NK-92 (cell line): ENCODE results near the gene SORBS2.

Experiments
- DNase-seq: peaks from one replicate; lab custom pipeline; 2025; ENCODE audit not compliant: unreplicated experiment; lab: John Stamatoyannopoulos, UW

The SORBS2 gene

DNA sequence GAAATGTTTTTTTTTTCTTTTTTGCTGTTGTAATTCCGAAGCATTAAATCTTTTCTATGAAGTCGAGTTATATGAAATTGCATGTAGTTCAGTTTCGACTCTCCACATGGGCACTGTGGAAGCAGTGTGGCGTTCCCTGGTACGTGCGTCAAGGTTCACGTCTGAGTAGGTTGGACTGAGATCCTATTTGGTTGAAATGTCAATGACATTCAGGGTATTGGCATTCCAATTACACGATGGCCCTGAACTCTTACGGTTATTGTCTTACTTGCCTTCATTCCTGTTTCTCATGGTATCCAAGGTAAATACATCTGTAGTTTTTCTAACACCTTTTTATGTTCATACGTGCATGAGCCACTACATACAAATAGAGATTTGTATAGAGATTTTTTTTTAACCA, 128.8 kb downstream of the SORBS2 start:
- no peak for DNase-seq

DNA sequence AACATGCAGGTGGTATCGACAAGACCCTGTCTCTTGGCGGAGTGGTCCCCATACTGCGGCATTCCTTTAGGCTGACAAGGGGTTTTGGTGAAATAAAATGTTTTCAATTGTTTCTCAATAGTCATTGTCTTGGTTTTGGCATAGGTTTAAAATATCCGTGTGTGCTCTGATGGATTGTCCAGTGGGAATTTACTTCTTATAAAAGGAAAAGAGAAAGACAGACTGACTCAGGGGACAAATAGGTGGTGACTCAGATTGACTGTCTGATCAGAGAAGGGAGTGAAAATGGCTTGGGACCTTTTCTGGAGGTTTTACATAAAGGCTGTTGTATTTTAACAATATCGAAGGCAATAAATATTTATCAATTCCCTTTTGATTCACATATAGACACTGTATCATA, 129.8 kb downstream of the SORBS2 start:
- DNase-seq = no peak

DNA sequence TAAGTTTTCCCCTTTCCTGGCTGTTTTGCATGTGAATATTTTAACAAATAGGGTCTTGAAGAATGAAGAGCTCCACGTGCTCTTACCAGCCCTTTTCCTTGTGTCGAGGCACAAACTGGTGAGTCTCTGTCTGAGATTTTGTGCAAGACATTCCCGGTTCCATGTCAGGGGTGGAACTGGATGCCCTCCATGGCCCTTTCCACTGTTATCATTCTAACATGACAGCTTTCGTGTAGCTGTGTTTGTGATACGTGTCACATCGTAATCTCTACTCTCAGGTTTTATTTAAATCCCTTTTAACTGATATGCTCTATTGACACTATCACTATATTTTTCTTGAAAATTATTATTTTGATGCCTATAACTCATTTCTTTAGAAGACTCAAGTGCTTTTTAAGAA, 130.4 kb downstream of the SORBS2 start:
- no peak for DNase-seq

DNA sequence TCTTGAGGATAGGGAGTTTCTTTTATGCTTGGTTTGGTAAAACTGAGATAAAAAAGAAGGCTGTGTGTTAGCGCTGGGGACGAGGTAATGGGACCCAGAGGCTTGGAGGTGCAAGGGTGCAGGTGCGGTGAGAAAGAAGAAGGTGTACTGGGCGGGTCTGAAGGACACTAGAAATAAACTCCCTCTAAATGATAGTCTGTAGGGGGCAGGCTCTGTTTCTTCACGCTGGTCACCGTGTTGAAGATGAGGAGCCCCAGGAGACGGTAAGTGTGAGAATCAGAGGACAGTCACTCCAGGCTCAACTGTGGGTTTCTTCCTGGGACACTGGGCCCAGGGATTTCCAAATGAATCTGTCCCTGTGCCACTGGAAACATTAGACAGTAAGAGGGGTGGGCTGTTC, 131.4 kb downstream of the SORBS2 start:
- no peak for DNase-seq

DNA sequence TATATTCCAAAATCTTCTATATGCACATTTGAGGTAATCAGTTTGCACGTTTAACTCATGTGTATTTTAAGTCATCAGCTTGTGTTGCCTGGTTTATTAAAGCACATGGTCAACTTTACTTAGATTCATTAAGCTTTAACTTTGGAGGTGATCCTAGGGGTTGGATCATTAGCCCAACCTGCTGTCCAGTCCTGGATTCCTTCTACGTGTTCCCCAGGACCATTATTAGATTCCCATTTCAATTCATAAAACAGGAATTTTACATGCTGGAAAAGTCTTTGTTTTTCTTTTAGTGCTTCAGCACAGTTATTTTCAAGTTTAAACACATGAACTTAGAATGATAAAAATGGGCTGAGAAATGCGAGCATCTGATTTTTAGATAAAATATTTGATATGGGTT, 132.5 kb downstream of the SORBS2 start:
- DNase-seq = no peak

DNA sequence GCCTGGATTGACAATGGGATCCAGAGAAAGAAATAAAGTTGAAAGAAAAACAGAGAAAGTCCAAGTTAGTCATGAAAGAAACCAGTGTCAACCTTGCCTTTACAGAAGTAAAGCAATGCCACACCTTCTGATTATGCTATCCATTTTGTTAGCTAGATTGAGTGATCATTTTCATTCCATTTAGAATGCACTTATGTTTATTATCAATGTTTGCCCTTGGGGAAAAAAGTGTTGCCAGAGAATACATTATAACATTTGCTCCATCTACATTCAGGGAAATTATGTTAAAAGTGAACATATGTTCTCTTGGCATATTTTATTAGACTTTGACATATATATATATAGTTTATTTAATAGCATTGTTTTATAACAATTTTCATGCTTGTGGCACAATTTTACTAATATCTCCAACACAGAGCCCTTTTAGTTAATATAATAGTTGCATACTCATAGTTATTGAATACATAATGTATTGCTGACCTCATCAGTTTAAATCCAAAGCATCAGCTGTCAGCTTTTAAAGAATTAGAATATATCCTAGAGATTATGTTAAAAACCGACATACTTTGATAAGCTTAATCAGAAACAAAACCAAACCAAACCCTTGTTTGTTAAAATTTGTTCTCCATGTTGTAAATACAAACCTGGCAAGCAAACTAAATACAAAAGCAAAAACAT, 134.2 kb downstream of the SORBS2 start:
- no peak for DNase-seq

DNA sequence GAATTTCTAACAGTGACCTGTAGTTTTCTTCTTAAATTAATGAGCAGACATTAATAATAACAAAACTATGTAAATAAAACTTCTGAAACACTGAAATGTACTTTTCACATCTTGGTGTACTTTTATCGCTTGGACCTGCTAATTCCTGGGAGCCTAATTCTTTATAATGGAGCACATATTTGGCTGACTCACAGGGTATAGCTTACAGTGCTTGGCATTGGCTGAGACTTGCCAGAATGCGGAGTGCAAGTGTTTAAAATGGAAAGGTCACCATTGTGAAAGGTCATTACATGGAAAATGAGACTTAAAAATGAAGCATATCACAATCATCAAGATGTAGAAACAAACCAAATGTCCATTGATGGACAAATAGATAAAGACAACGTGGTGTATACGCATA, 139.4 kb downstream of the SORBS2 start:
- DNase-seq = no peak

DNA sequence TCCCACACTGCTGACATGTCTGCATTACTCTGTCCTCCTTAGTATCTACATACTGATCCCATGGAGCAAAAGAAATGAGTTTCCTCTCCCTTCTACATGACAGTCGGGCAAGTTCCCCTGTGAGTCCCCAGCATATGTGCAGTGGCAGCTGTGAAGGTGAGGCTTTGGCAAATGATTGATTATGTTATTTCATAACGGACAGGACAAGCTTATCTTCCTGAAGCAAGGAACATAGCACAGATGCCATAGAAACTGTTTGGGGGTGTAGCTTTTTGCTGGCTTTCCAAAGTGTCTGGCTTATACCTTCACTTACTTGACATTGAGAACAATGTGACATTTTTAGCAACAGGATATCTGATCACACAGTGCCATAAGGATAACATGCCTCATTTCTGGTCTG, 139.8 kb downstream of the SORBS2 start:
- DNase-seq = no peak

DNA sequence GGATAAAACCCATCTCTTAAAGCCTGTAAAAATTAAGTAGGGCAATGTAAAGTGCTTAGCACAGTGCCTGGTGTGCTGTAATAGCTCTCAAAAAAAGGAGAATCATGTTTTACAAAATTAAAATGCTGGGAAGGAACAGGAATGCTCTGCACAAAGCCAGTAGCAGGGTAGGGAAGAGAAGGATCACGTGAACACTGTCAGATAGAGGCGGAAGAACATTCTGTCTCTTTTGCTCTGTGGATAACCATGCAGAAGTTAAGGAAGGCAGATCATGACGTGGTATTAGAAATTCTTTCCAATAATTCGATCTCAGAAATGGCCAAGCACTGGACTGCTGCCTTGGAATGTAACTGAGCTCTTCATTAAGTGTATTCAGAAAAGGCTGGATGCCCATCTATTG, 140.5 kb downstream of the SORBS2 start:
- no peak for DNase-seq

DNA sequence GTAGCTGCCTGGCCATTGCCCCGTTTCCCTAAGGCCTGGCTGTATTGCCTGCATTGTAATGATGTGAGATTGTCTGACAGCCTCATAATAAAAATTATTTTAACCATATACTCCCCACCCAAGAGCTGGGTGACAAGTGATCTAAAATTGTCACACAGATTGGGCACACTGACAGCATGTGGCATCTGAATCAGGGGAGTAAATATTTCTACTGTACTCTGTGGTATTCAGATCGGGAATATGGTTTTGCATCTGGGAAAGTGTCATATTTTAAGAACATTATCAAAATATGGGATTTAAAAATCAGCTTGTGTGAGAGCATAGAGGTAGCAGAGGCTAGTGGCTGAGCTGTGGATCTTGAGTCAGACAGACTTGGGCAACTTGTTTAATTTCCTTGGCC, 140.9 kb downstream of the SORBS2 start:
- no peak for DNase-seq

DNA sequence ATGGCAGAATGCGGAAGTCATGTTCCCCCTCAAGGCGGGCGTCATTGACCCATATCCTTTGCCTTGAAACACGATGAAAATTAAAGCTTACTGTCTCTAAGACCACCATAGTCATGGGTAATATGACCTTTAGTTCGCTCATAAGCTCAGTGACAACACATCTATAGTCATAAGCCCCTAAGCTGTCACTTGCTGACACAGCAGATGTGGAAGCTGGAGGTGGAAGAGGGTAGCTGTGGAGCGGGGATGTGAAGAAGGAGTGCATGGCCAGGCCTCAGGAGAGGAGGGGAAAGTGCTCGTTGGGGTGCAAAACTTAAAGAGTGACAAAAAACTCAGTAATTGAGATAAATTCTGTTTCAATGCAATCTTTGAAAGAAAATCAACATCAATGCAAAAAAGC, 142.7 kb downstream of the SORBS2 start:
- no peak for DNase-seq

DNA sequence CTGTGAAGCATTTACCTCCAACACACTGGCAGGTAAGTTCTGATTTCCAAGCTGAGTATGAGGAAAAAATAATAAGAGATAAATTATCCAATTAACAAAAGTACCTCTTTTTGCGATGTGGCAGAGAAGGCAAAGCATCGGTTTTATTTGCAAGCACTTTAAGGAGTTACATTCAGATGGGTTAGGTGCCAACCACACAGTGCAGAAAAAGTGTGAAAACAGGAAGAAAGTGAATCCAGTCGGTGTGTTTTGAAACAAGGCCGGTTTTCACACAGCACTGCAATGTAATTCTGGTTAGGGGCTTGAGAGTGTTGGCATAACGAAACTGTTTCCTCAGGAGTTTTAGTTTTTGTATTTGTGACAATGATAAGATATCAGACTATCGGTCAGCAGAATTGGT, 145.8 kb downstream of the SORBS2 start:
- no peak for DNase-seq

DNA sequence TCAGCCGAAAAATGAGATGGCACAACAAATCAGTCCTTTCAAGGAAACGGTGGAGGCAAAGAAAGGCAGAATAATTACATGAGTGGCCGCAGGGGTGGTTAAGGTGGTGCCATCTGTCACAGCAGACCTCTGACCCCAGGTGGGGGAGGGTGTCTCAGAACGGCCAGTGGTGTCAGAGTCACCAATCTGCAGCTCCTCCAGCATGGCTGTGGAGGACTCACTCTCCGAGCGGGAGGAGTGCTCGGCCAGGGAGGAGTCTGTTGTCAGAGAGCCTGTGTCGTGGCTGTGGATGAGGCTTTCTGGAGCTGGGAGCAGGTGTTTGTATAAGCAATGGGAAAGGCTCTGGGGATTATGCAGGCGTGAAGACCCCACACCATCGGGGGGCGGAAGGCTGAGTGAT, 146.3 kb downstream of the SORBS2 start:
- no peak for DNase-seq

DNA sequence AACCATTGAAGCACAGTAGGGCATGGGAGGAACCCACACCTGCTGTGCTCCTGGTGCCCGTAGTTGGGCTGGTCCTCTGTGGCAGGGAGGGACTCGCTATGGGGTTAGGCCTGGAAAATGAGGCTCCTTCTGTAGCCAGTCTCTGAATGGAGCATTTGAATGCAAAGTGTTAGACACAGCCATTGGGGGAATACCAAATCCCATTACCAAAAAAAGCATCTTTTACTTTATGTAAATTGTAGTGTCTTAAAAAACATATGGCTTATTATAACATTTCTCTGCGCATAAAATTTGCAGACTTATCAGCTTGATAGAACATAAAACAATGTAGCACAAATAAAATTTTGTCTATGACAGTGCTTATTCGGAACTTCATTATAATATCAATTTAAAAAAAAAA, 147.5 kb downstream of the SORBS2 start:
- no peak for DNase-seq

DNA sequence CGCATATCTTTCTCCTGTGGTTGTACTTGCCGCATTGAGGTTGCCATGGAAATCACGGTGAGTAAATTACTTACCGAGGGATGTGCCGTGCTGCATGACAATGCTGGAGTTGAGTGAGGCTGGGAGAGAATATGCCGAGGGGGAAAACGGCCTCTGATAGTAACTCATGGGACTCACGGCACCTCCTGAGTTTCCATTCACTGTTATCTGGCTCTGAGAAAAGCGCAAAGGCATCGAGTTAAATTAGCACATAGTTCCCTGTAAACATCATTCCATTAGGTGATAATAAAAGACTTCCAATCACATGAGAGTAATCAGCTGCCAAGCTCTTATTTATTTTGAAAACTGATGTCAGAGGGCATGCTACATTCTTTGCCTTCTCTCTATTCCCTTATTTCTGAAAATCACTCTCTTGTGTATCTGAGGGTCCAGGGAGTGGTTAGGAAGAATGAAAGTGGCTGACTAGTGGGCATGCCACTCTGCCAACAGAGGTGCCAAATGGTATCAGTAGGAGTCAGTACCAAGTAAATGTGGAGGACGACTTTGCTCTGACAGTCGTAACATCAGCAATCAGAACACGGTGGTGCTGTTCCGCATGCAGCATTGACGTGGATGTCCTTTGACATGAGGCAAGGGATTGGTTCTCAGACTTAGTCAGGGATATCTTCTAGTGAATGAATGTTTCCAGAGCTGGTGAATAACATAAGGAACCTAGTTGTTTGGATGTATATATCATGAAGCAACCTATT, 149.8 kb downstream of the SORBS2 start:
- no peak for DNase-seq

DNA sequence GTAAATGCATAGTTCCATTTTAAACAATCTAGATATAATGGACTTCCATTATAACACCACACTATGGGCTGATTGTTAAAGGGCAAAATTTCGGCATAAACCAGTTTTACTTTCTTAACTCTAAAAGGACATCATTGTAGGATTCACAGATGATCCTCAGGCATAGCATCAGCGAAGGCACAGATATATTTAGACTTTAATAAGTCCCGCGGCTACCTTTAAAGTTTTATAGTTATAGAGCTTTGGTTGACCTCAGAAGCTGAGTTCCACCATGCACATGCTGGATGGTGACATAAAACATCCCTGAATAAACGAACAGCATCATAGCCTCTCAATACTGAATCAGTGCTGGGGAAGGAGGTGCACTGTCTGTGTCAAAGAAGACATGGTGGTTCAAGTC, 151.7 kb downstream of the SORBS2 start:
- DNase-seq = no peak

DNA sequence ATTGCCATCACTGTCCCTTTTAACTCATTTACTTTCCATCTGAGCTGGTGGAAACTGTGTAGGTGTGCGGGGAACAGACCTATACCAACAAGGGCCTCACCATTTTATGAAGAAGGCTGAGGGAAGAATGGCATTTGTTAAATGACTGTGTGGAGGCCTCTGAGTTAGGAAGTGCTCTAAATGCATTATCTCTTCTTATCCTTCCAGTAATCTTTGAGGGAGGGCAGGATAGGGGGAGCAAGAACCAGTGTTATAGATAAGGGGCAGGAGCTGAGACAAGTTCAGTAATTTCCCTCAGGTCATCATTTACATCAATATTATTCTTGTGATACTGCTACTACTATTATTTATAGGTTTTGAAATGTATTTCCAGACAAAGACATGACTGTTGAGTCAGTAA, 154.3 kb downstream of the SORBS2 start:
- DNase-seq = no peak

DNA sequence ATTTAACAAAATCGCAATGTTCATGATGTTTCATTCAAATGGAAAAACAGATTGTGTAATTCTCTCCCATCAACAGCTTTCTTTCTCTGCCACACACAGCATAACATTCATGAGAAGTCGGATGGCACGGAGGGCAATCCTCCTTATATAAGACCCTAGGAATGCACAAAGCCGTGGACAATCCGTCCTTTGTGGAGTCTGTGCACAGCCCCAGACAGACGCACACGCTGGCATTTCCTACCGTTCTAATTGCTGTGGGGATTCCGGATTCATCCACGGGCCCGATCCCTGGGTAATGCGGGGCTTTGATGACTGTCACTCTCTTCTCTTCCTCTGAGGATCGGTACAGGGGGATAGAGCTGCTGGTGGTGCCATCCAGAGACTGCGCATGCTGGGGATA, 154.8 kb downstream of the SORBS2 start:
- no peak for DNase-seq

DNA sequence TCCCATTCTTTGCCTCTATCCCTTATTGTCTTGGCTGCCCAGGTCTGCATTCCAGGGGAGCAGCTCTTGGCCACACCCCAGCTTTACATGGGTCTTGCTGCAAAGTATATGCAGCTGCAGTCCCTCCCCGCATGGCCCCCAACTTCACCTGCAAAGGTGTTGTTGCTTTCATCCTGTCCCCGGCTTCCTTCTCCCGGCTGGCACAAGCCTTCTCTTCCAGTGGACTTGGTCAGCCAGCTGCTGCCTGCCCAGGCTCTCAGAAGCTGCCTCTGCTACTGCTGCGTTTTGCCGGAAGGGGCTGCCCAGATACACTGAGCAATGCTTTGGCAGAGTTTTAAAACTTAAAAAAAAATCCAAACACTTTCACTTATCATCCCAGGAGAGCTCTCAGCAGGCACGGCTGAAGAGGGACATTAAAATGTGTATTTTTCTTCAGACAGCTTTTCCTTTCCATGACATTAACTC, 155.5 kb downstream of the SORBS2 start:
- no peak for DNase-seq

DNA sequence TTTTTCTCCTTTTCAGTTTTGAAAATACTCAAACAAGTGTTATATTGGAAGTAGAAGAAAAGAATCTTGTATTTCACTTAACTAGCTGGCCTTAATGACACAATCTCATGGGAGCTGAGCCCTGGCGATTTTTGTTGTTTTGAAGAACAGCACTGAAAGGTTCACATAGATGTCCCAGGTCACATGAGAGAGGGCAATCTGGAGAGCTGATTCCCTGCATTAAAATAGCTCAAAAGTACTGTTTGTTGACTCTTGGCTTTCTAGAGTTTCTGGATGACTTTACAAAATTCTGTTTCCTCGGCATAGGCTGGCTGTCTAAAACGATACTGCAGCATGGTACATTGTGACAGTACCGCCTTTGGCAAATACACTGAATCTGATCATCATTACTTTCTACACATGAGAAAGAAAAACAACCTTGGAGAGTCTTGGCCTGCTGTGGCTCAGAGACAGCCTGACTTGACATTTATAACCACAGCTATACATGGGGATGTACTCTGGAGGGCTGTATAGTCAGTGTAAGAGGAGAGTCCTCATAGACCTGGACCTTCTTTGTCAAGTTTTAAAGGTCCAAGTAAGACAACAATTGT, 156.9 kb downstream of the SORBS2 start:
- no peak for DNase-seq

DNA sequence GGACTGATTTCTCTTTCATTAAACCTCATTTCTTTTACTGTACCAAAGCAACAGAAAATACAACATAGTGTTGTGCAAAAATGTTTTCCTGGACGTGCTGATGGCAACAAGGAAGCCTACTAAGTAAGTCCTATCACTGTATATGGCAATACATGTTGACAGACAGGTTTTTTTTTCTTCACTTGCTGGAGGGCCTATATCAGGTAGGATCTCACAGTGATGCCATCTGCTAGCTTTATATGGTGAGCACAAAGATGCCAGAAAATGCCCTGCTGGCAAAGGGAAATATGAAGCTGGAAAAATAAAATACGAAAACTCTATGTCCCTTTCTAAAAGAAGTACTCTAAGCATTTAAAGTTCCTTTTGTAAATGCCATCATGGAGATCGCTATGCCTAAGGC, 157.7 kb downstream of the SORBS2 start:
- no peak for DNase-seq

DNA sequence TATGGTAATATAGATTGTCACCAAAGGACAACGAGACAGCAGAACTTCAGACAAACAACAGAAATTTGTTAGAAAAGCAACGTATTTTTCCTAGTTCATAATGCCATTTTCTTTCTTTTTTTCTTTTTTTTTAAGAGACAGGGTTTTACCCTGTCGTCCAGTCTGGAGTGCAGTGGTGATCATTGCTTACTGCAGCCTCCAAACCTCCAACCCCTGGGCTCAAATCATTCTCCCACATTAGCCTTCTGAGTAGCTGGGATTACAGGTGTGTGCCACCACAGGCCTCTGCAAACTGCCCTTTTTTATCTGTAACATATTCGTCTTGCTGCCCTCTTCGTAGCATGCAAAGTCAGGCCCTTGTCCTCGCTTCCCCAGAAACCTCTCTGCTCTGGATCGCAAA, 160.1 kb downstream of the SORBS2 start:
- DNase-seq = no peak
